ENCODE data around the gene DNAJC4.

Gene DNAJC4, protein sequence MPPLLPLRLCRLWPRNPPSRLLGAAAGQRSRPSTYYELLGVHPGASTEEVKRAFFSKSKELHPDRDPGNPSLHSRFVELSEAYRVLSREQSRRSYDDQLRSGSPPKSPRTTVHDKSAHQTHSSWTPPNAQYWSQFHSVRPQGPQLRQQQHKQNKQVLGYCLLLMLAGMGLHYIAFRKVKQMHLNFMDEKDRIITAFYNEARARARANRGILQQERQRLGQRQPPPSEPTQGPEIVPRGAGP

DNA sequence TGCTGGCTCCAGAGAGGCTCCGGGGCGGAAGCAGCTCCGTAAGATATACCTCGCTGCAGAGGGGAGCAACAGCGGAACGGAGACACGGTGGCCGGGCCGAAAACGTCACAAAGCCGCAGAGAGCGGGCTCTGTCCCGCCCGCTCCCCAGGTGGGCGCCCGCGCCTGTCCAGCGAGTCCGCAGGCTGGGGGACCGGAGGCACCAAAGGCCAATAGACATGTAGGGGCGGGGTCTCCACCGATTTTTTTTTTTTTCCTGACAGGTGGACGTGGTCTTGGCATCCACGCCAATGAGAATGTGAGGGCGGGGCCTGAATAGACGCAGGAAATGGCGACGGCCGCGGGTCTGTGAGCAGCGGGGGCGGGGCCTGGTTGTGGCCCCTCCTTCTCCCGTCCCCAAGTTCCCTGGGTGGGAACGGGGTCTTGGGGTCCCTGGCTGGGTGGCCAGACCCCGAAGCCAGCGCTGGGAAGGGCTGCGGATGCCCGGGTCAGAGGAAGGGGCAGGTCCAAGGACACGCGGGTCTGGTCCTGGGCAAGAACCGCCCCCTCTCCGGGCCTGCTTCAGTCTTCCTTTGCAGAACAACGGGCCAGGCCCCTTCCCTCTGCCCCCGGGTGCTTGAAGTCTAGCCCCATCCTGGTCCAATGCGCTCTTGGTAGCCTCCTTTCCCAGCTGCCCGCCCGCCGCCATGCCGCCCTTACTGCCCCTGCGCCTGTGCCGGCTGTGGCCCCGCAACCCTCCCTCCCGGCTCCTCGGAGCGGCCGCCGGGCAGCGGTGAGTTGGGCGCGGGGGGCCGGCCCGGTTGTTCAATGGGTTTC, at the start of gene DNAJC4:
TSS of gene DNAJC4 (plus strand) at position 378 of the 814 bp plus-strand sequence. CDS start at position 685, 307 bp downstream.
- peak; percentile 86 for DNase-seq

DNA sequence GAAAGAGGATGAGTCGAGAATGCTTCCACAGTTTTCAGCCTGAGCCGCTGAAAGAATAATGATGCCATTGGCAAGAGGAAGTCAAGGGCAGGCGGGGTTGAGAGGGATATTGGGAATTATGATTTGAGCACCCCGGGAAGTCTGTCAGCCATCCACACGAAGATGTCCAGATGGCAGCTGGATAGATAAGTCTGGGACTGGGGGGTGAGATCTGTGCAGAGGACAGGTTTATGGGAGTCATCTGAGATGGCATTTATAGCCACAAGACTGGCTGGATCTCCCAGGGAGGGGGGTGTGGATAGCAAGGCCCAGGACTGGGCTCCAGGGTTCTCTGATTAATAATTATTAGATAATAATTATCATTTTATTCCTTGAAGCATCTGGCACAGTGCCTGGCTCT, 49.5 kb upstream of the DNAJC4 start:
- no peak for DNase-seq

DNA sequence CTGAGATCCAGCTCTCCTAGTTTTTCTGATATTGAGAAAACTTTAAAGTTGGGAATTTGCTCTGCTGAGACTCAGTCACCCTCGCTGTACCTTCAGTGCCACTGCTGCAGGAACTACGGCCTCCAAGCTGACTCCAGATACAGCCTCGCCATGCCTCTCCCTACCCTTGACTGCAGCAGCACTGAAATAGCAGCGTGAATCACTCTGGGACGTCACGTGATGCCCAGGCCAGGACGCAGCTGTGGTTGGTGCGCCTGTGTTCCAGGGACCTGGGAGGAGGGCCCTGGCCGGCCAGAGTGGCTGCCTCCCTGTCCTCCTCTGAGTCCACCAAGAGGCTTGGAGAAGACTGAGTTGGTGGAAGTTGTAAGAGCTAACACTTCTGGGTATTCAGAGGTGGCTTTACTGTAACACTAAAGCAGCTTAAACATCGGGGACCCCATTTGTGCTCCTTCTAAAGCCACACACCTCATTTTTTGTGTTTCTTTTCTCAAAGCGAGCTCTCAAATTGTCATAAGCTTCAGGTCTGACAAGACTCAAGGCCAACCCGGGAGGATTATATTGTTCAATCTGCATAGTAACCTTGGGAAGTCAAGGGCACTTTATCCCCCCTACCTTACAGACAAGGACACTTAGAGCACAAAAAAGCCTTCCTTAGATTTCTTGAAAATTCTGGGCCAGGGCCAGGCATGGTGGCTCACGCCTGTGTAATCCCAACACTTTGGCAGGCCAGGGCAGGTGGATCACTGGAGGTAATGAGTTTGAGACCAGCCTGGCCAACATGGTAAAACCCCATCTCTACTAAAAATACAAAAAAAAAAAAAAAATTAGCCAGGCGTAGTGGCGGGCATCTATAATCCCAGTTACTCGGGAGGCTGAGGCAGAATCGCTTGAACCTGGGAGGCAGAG, 48.6 kb upstream of the DNAJC4 start:
- DNase-seq: no peak

DNA sequence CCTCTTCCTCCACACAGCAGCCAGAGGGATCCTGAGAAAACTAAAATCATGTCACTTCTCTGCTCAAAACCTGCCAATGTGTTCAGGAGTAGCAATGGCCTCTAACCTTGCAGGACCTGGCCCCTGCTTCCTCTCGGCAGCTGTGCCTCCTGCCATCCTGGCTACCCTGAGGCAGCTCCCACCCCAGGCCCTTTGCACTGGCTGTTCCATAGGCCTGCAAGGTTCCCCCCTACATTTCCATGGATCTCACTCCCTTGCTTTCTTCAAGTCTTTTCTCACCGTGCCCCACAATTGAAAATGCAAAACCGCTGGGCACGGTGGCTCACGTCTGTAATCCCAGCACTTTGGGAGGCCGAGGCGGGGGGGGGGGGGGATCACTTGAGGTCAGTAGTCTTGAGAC, 46.5 kb upstream of the DNAJC4 start:
- DNase-seq: no peak

DNA sequence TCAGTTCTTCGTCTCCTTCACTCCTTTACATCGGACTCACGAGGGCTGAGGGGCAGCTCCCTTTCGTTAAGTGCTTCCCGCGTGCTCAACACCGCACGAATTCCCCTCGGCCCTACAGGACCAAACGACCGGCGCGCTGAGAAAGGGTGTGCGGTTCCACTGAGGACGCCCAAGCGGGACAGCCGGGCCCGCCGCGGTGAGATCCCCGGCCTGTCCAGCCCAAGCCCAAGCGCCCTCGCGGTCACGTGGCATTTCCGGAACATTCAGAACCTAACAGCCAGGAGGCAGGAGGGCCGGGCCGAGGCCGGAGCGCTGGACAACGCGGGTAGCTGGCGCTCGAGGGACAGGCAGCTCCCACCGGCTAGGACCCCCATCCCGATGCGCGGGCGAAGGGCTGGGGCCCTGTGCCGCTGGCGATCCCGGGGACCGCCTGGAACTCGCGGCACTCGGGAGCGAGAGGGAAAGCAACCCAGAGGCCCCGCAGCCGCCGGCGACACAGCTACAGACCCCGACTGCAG, 45.1 kb upstream of the DNAJC4 start:
- no peak for DNase-seq

DNA sequence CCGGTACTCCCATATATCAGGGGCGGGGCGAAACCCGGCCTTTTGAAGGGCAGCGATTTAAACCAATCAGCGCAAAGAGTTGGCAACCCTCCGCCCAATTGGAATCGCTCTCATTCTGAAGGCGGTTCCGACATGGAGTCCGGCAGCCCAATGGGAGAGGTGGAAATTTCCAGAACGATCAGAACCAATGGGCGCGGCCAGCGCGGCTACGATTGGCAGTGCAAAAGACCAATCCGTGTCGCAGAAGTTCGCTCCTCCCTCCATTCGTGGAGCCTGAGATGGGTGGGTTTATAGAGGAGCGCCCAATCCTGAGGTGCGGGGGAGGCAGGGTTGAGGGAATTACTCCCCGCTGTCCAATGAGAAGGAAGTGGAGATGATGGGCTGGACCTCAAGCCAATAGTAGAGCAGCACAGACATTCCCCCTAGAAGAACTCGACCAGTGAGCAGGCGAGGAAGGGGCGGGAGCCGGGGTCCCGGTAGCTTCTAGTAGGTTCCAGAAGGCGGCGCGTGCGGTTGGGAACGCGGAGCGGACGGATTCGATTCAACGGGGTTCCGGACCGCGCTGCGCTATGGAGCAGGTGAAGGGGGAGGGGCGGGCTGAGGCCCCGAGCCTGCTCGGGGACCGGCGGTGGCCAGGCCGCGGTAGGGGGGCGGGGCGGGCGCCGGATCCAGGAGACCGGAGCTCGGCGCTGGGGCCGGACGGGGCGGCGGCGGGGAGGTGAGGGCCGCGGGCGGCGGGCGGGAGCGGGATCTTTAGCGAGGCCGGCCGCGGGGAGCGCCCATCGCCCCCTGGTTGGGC, 44.5 kb upstream of the DNAJC4 start, which contains the start of gene STIP1:
TSS of gene STIP1 (plus strand) at position 479 of the 799 bp plus-strand sequence. CDS start at position 570, 91 bp downstream.
- DNase-seq: peak; percentile 97

DNA sequence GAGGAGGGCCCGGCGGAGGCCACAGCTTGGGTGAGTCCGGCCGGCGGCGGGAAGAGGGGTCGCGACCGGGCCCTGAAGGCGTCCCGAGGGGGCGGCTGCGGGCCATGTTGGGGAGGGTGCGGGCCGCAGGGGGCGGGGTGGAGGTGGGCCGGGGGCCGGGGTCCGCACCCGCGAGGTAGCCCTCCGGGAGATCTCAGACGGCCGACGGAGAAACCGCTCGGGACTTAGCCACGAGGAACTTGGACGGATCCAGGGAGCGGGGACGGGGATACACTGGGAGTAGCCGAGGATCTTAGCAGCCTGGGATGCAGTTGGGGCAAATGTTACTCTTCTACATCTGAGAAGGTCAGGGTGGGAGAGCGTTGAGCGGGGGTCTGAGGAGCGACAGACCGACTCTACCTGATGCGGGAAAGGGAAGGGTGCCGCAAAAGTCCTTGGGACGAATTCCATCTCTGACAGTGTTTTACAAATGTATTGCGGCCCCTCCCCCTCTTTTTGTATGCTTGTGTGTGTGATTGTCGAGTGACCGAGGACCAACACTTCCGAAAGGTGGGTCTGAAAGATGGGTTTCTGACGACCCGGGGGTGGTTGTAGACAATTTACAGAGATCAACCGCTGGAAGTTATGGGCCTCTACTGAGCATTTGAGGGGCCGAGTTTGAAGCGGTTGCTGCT, 43.7 kb upstream of the DNAJC4 start:
- no peak for DNase-seq

DNA sequence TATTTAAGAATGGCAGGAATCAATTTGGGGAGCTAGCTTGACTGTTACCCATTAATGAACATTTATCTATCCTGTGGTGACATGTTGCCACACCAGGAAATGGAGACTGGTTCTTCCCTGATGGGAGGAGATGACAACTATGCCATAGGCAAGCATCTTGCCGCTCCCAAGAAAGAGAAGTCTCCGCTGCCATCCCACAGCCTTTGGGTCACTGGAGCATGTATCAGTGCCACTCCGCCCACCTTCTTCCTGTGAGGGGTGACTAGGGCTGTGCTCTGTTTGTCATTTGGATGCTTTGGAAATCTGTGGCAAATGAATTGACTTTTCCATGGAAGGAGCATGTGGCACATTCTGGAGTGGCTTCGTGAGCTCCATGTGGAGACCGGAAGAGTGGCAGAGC, 37.9 kb upstream of the DNAJC4 start:
- no peak for DNase-seq

DNA sequence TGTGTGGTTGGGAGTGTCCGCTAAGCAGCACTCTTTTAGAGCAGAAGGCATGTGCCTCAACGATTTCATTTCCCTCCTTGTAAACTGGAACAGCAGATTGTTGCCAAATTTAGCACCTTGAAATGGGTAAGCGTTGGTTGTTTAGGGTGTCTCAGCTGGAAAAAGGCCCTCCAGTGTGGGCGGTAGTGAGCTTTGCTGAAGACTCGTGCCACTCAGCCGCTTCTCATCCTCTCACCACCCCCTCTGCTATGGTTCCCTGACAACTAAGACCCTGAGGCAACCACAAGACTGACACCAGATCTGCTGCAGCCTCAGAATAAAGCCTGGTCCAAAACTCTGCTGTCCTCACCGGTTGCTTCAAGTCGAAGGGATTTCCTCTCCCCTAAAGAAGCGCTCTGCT, 33.7 kb upstream of the DNAJC4 start:
- DNase-seq: no peak

DNA sequence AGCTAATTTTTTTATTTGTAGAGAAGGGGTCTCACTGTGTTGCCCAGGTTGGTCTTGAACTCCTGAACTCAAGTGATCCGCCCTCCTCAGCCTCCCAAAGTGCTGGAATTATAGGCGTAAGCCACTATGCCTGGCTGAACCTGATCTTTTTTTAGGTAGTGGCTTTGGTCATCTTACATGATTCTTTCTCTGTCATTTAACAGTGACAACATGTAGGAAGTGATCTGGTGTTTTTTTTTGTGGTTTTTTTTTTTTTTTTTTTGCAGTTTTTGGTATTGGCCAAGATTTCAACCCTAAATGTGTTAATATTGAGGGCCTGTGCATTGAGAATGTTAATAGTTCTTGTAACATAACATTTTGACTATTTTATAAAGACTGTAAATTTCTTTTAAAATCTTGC, 31.8 kb upstream of the DNAJC4 start:
- no peak for DNase-seq

DNA sequence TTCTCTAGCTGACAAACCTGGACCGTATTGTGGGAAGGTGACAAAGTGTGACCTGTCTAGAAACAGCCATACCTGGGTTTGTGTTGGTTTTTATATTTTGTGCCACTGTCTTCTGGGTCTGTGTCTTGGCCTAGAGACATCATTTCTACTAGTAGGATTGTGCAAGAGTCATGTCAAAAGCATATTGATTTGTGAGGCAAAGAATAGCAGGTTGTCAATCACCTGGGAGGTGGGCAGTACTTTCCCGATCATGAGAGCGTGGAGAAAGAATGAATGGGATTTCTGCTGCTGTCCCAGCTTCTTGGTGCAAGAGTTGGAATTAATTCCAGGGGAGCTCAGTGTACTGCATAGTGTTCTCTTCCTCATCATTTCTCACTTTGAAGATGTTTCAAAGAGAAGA, 28.8 kb upstream of the DNAJC4 start:
- no peak for DNase-seq

DNA sequence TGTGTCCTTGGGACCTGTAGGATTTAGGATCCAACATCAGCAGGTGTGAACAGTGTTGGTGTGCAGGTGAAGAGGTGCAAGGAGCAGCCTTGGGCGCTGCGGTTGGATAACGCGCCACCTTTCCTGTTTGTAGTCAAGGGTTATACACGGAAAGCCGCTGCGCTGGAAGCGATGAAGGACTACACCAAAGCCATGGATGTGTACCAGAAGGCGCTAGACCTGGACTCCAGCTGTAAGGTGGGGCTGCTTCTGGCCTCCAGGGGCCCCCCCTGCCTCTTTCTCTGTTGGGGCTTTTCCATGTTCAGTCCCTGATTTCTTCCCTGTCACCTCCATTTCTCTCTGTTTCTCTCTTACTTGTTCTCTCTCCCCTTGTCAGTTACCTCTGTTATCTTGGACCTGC, 27.4 kb upstream of the DNAJC4 start:
- no peak for DNase-seq

DNA sequence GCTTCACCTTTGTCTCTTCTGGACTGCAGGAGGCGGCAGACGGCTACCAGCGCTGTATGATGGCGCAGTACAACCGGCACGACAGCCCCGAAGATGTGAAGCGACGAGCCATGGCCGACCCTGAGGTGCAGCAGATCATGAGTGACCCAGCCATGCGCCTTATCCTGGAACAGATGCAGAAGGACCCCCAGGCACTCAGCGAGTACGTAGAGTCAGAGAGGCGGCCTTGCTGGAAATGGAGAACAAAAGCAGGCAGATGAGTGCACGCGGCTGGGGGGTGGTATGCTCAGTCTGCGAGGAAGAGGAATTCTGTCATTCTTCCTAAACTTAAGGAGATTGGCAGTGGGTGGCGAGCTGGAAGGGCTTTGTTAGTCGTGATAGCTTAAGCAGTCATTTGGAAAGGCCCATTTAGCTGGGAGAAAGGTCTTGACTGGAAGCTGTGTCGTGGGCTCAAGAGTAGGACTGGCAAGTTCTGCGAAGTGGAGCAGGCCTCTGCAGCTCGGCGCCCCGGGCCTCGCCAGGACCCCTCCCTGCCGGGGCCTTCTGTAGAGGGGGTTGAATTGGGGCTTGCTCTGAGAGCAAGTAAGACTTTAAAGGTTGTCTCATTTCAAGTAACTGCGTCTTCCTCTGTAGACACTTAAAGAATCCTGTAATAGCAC, 26.8 kb upstream of the DNAJC4 start:
- DNase-seq: no peak

DNA sequence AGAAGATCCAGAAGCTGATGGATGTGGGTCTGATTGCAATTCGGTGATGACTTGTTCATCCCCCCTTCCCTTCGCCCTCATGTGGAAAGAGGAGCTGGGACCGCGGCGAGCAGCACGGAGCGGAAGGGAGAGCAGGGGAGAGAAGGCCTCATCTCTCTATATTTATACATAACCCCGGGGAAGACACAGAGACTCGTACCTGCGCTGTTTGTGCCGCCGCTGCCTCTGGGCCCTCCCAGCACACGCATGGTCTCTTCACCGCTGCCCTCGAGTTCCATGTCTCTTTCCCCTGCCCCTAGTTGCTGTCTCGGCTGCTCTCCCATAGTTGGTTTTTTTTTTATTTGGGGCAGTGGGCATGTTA, 26.3 kb upstream of the DNAJC4 start:
- DNase-seq: no peak

DNA sequence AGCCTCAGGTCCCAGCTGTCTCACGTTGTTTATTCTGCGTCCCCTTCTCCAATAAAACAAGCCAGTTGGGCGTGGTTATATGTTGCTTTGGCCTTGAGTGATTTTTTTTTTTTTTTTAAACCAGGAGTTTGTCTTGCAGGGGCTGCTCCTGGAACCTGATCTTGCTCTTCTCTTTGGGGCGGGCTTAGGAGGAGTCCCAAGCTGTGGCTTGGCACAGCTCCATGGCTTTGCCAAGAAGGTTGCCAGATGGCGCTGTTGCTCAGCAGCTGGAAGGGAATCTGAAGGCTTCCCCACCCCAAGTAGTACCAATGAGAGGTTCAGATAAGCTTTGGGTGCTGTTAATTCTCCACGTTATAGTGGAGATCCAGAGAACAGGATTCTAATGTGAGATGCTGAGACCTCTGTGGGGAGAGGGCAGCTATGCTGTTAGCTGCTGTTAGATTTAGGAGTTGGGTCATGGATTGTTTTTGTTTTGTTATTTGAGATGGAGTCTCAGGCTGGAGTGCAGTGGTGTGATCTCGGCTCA, 25.8 kb upstream of the DNAJC4 start:
- no peak for DNase-seq

DNA sequence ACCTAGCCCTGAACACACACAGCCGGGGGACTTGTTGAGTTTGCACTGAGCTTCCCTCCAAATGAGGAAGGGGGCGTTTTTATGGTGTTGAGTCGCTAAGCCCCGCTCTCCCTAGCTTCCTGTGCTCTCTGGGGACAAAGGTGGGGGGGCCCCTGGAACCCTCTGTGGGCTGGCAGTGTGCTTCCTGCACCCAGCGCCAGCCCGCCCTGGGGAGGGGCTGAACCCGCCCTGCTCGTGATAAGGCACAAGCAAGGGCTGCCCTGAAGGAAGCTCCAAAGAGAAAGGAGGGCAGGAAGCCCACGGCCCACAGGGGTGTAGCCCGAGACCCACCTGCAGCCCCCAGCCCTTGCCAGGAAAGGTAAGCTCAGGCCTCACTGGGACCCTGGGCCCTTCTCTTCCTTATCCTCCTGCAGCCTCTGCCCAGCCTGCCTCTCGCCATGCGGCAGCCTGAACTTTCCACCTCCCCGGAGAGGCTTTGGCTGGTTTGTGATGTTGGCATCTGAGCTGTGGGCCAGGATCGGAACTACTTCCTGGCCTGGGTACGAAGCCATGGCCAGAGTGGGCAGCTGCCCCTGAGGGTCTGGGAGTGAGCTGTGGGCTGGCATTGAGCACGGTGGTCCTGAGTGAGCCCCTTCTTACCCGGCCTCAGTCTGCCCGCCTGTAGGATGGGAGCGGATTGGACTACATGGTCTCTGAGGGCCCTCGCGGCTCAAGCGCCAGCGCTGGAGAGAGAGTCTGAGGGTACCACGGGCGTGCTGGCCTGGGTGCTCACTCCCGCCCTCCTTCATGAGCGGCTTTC, 23.7 kb upstream of the DNAJC4 start, which contains the start of gene FERMT3:
TSS of gene FERMT3 (plus strand) at position 265 of the 799 bp plus-strand sequence. CDS start 644 bp downstream, outside the sequence.
- no peak for DNase-seq

DNA sequence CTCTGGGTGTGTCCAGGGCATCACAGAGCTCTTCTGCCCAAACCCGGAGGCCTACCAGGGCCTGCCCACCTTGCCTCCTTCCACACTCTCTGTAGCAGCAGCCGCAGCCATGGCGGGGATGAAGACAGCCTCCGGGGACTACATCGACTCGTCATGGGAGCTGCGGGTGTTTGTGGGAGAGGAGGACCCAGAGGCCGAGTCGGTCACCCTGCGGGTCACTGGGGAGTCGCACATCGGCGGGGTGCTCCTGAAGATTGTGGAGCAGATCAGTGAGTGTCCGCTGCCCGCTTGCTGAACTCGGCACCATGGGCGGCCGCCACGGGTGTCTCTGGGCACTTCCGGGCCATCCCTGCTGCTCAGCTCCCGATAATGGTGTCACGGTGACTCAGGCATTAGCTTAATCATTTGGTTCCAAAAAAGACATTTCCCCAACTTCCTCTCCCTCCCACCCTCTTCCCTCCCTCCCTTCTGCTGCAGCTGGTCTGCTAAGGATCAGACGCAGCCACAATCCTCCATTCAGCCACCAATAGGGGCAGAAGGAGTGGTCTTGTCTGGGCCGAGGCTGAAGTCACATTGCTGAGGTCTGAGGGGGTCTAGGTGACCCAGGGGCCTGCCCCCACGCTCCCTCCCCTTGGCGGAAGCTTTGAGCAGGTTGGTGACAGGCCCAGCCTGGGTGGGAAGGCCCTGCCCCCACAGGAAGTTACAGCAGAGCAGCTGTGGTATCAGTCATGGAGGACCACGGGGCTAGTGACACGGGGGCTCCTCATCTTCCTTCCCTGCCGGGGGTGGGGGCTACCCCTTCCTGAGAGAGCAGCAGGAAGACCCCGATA, 22.9 kb upstream of the DNAJC4 start:
- no peak for DNase-seq

DNA sequence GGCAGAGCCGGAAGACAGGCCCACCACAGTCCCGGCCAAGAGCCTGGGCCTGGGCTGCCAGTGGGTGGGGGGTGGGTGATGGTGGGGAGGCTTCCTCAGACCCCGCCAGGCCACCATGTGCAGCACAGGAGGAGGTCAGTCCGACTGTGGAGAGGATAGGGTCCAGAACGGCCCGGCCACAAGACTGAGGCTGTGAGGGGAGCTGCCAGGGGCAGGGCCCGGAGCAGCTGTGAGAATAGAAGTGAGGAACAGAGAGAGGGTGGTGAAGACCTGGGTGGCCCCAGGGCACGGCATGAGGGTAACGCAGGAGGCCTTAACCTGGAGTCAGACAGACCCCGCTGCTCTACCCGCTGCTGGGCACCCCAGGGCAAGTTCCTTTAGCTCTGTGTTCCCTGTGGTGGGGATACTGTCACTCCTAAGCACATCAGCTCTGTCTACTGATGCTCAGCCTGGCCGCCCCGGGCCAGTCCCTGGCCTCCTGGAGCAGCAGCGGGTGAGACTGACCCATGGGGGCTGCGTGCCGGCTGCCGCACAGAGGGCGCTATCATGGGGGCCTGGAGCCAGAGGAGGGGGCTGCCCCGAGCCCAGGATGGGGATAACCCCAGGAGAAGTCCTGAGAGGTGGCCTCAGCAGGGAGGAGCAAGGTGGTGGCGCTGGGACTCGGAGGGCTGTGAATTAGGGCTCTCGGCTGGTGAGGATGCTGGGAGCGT, 22.1 kb upstream of the DNAJC4 start:
- DNase-seq: no peak

Data from NCI-H1048 (cell line).